K562 (cell line): ENCODE measurements around the gene ARRB2. TPM values are rescaled to one million over a fixed set of nuclear protein-coding genes. Genes with fewer than 3 reads are reported as not detected.

ENCODE experiments used
- ARID2 ChIP-seq: fragments of 450-650 bp; IDR thresholded peaks from 2 replicates; pipeline ENCODE4 v1.6.1; 2017; ENCODE audit warnings: antibody characterized with exemption, mild to moderate bottlenecking
- CBFA2T2 ChIP-seq: fragments of 450-650 bp; conservative IDR thresholded peaks from 2 replicates; pipeline ENCODE4 v1.6.1; 2017; ENCODE audit warnings: mild to moderate bottlenecking
- CHCHD3 ChIP-seq: fragments of 250-450 bp; sonication (Bioruptor Pico); IDR thresholded peaks from 2 replicates; pipeline ENCODE4 v2.1.2; 2022; ENCODE audit warnings: mild to moderate bottlenecking
- FOXK2 ChIP-seq, 2 experiments: fragments of 450-650 bp; IDR thresholded peaks in 1 of 2; conservative IDR thresholded peaks in 1 of 2; 2 replicates each; pipeline ENCODE4 v1.6.1; 2016; ENCODE audit warnings: low read depth in 2 of 2, mild to moderate bottlenecking in 1 of 2
- GABPB2 ChIP-seq: fragments of 250-450 bp; sonication (Bioruptor Pico); conservative IDR thresholded peaks from 2 replicates; pipeline ENCODE4 v1.5.1; 2021; ENCODE audit warnings: mild to moderate bottlenecking
- MYC ChIP-seq, 2 experiments: fragments of 250-450 bp in 1 of 2; sonication (Bioruptor Pico) in 1 of 2; IDR thresholded peaks; 2 replicates each; pipeline versions ENCODE4 v1.5.1 to v1.6.1; 2012 to 2021; ENCODE audit warnings: low read depth in 2 of 2, borderline replicate concordance in 1 of 2, improper control_type of control experiment in 1 of 2, low read length in 1 of 2, mild to moderate bottlenecking in 1 of 2, moderate library complexity in 1 of 2
- SIN3B ChIP-seq: fragments of 450-650 bp; IDR thresholded peaks from 2 replicates; pipeline ENCODE4 v1.6.1; 2017; ENCODE audit warnings: low read depth, mild to moderate bottlenecking, moderate library complexity
- TOE1 ChIP-seq, 2 experiments: fragments of 450-650 bp in 1 of 2; sonication (generic) in 1 of 2; formaldehyde crosslinking in 1 of 2; IDR thresholded peaks; 2 replicates each; pipeline versions ENCODE4 v1.7.1 to v1.8.0; 2016 to 2022; ENCODE audit warnings: borderline replicate concordance in 2 of 2, mild to moderate bottlenecking in 2 of 2, antibody characterized with exemption in 1 of 2, inconsistent platforms in 1 of 2, low read depth in 1 of 2, missing genetic modification reagents in 1 of 2, moderate library complexity in 1 of 2
- XRCC4 ChIP-seq: IDR thresholded peaks from one replicate; pipeline ENCODE4 v1.6.1; 2011; ENCODE audit not compliant: insufficient read depth, insufficient read length; ENCODE audit errors: extremely low read depth
- ZKSCAN8 ChIP-seq: fragments of 200-800 bp; sonication (Bioruptor generic); IDR thresholded peaks from 2 replicates; pipeline ENCODE4 v1.6.1; 2016; ENCODE audit warnings: missing genetic modification characterization, missing compliant biosample characterization
- ZNF121 ChIP-seq: sonication (generic); formaldehyde crosslinking; conservative IDR thresholded peaks from 2 replicates; pipeline ENCODE4 v1.8.0; 2022; ENCODE audit warnings: missing genetic modification reagents
- ZNF134 ChIP-seq: fragments of 250-450 bp; sonication (Bioruptor Pico); conservative IDR thresholded peaks from 2 replicates; pipeline ENCODE4 v1.4.0; 2020
- ZNF445 ChIP-seq: fragments of 250-450 bp; sonication (Bioruptor Pico); IDR thresholded peaks from 2 replicates; pipeline ENCODE4 v1.4.0; 2020; ENCODE audit warnings: low read depth, mild to moderate bottlenecking, moderate library complexity
- polyA plus RNA-seq, 8 experiments: library from polyadenylated mRNA; depleted of rRNA in 4 of 8; stranded (reverse) in 5 of 8; unstranded in 3 of 8; fragments of >200 nt; fragmentation: Nextera tagmentation in 2 of 8; fragmentation: Illumina TruSeq in 1 of 8; extraction: Ambion mirVana in 2 of 8; extraction: Trizol in 1 of 8; gene quantifications; 2 replicates each; pipeline versions ENCODE4 v1.2.1 to v1.2.3, GENCODE V29; 2011 to 2014; ENCODE audit warnings: inconsistent platforms in 1 of 8, missing spikeins in 1 of 8
- total RNA-seq, 7 experiments: library from RNA; depleted of rRNA in 6 of 7; stranded (reverse); fragments of >200 nt in 6 of 7; fragmentation: Illumina TruSeq in 2 of 7; extraction: Trizol in 2 of 7; gene quantifications; 2 replicates each; pipeline versions ENCODE4 v1.2.1 to v1.2.3, GENCODE V29; 2011 to 2021; ENCODE audit warnings: low replicate concordance in 1 of 7
- TF ChIP-seq, protein P1 (sequence below): fragments of 200-800 bp; sonication (Bioruptor generic); IDR thresholded peaks from 2 replicates; pipeline ENCODE4 v1.6.1; 2016; ENCODE audit warnings: missing genetic modification characterization, missing compliant biosample characterization
- TF ChIP-seq, protein P2 (sequence below), 2 experiments: IDR thresholded peaks; 2 replicates each; pipeline ENCODE4 v1.6.1; 2012; ENCODE audit warnings: improper control_type of control experiment in 2 of 2, low read depth in 2 of 2, low read length in 2 of 2, borderline replicate concordance in 1 of 2
- TF ChIP-seq, protein P3 (sequence below): IDR thresholded peaks from 2 replicates; pipeline ENCODE4 v1.6.1; 2012; ENCODE audit warnings: low read depth, low read length, improper control_type of control experiment, borderline replicate concordance

ARRB2 gene
- total and polyA plus RNA-seq, 9 of the 15 experiments (the other 6 are each of a cell fraction or from before 2014, with no cell fraction given): 0.79 to 15.3 (median 8.8) TPM

DNA sequence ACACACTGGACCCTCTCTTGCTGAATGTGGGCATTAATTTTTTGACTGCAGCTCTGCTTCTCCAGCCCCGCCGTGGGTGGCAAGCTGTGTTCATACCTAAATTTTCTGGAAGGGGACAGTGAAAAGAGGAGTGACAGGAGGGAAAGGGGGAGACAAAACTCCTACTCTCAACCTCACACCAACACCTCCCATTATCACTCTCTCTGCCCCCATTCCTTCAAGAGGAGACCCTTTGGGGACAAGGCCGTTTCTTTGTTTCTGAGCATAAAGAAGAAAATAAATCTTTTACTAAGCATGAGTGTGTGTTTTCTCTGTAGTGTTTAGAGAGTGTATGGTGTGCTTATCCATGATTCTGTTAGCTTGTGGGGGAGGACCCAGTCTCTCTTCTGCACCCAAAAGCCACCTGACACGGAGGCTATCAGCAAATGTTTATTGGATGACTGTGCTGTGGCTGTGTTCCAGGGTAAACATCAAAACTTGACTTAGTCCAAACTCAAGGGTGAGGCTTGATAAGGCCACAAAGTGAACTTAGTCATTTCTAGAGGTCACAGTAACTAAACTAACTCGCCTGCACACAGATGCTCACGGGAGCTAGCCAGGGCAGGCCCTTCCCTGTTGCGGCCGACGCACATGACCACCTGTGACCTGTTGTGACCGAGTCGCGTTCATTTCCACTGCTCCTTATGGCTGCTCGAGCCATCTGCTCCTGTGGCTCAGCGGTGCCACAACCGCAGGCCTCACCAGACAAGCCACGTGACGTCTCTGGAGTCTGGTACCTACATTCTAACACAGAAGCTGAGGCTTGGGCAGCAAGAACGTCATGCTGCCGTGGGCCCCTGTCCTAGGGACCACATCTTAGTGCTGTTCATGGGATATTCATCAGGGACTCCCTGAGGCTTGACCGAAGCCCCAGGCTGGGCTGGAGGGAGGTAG is 11.0 kb downstream of the ARRB2 start (continued):
- TF ChIP-seq, protein P1, sequence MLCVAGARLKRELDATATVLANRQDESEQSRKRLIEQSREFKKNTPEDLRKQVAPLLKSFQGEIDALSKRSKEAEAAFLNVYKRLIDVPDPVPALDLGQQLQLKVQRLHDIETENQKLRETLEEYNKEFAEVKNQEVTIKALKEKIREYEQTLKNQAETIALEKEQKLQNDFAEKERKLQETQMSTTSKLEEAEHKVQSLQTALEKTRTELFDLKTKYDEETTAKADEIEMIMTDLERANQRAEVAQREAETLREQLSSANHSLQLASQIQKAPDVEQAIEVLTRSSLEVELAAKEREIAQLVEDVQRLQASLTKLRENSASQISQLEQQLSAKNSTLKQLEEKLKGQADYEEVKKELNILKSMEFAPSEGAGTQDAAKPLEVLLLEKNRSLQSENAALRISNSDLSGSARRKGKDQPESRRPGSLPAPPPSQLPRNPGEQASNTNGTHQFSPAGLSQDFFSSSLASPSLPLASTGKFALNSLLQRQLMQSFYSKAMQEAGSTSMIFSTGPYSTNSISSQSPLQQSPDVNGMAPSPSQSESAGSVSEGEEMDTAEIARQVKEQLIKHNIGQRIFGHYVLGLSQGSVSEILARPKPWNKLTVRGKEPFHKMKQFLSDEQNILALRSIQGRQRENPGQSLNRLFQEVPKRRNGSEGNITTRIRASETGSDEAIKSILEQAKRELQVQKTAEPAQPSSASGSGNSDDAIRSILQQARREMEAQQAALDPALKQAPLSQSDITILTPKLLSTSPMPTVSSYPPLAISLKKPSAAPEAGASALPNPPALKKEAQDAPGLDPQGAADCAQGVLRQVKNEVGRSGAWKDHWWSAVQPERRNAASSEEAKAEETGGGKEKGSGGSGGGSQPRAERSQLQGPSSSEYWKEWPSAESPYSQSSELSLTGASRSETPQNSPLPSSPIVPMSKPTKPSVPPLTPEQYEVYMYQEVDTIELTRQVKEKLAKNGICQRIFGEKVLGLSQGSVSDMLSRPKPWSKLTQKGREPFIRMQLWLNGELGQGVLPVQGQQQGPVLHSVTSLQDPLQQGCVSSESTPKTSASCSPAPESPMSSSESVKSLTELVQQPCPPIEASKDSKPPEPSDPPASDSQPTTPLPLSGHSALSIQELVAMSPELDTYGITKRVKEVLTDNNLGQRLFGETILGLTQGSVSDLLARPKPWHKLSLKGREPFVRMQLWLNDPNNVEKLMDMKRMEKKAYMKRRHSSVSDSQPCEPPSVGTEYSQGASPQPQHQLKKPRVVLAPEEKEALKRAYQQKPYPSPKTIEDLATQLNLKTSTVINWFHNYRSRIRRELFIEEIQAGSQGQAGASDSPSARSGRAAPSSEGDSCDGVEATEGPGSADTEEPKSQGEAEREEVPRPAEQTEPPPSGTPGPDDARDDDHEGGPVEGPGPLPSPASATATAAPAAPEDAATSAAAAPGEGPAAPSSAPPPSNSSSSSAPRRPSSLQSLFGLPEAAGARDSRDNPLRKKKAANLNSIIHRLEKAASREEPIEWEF (CRISPR knock-in tag): peak; percentile 67; the same call in 1 of the 2 replicates
- TF ChIP-seq ZNF445 (CRISPR knock-in tag): no peak
- no peak for TF ChIP-seq ARID2
- TF ChIP-seq, protein P2, sequence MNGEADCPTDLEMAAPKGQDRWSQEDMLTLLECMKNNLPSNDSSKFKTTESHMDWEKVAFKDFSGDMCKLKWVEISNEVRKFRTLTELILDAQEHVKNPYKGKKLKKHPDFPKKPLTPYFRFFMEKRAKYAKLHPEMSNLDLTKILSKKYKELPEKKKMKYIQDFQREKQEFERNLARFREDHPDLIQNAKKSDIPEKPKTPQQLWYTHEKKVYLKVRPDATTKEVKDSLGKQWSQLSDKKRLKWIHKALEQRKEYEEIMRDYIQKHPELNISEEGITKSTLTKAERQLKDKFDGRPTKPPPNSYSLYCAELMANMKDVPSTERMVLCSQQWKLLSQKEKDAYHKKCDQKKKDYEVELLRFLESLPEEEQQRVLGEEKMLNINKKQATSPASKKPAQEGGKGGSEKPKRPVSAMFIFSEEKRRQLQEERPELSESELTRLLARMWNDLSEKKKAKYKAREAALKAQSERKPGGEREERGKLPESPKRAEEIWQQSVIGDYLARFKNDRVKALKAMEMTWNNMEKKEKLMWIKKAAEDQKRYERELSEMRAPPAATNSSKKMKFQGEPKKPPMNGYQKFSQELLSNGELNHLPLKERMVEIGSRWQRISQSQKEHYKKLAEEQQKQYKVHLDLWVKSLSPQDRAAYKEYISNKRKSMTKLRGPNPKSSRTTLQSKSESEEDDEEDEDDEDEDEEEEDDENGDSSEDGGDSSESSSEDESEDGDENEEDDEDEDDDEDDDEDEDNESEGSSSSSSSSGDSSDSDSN (IDR thresholded peaks at IDR 0.05; ENCODE audit: borderline replicate concordance in 1 of 2, low read depth in 2 of 2, low read length in 2 of 2): no peak
- peak; percentile 56 to 86 for TF ChIP-seq FOXK2 (conservative IDR thresholded peaks at IDR 0.05 in 1 of 2, IDR thresholded peaks at IDR 0.05 in 1 of 2; ENCODE audit: low read depth in 2 of 2)
- TF ChIP-seq CBFA2T2: peak; percentile 89
- no peak for TF ChIP-seq ZNF134
- TF ChIP-seq MYC (IDR thresholded peaks at IDR 0.05; ENCODE audit: low read depth, low read length): 0 out of 2 replicates have a peak, but pooled peaks have one; percentile 21
- no peak for TF ChIP-seq MYC (CRISPR knock-in tag; IDR thresholded peaks at IDR 0.05; ENCODE audit: borderline replicate concordance, low read depth)
- no peak for TF ChIP-seq XRCC4
- no peak for TF ChIP-seq ZKSCAN8 (CRISPR knock-in tag)
- no peak for TF ChIP-seq SIN3B
- TF ChIP-seq, protein P3, sequence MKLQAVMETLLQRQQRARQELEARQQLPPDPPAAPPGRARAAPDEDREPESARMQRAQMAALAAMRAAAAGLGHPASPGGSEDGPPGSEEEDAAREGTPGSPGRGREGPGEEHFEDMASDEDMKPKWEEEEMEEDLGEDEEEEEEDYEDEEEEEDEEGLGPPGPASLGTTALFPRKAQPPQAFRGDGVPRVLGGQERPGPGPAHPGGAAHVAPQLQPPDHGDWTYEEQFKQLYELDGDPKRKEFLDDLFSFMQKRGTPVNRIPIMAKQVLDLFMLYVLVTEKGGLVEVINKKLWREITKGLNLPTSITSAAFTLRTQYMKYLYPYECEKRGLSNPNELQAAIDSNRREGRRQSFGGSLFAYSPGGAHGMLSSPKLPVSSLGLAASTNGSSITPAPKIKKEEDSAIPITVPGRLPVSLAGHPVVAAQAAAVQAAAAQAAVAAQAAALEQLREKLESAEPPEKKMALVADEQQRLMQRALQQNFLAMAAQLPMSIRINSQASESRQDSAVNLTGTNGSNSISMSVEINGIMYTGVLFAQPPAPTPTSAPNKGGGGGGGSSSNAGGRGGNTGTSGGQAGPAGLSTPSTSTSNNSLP: 0 out of 2 replicates have a peak, but pooled peaks have one; percentile 41
- TF ChIP-seq ZNF121 (CRISPR knock-in tag): no peak
- no peak for TF ChIP-seq GABPB2
- no peak for TF ChIP-seq CHCHD3
- peak; percentile 62; the same call in 1 of the 2 replicates for TF ChIP-seq TOE1 (IDR thresholded peaks at IDR 0.05; ENCODE audit: borderline replicate concordance)
- TF ChIP-seq TOE1 (CRISPR knock-in tag; IDR thresholded peaks at IDR 0.05; ENCODE audit: borderline replicate concordance, low read depth): no peak
